Memory B cell (primary cell): ENCODE data around the gene SNRPA1.
A peak's percentile ranks its signal among the peaks of the same experiment; 100 is the strongest.

Experiments
- ATAC-seq: fragments of 150-1000 bp; cut with Tn5 transposase; 2 replicates; pipeline ENCODE4 v1.10.0; 2021; ENCODE audit warnings: low read depth, mild to moderate bottlenecking, moderate library complexity
- DNase-seq, 2 donors: peaks; one replicate each; pipeline ENCODE4 v3.0.0; 2022; ENCODE audit warnings: low spot score in 2 of 2
- H3K27ac Mint-ChIP-seq: one replicate; pipeline ENCODE4 v1.8.0; 2022; ENCODE audit warnings: mild to moderate bottlenecking, moderate library complexity, mixed read lengths
- H3K27me3 Mint-ChIP-seq: one replicate; pipeline ENCODE4 v1.8.0; 2022; ENCODE audit warnings: mixed read lengths
- H3K36me3 Mint-ChIP-seq: one replicate; pipeline ENCODE4 v1.8.0; 2022; ENCODE audit warnings: mild to moderate bottlenecking, mixed read lengths
- H3K4me1 Mint-ChIP-seq: one replicate; pipeline ENCODE4 v1.8.0; 2022; ENCODE audit warnings: mixed read lengths
- H3K4me3 Mint-ChIP-seq: one replicate; pipeline ENCODE4 v1.8.0; 2022; ENCODE audit warnings: mild to moderate bottlenecking, moderate library complexity, mixed read lengths
- H3K9me3 Mint-ChIP-seq: one replicate; pipeline ENCODE4 v1.8.0; 2022; ENCODE audit warnings: mixed read lengths

Gene SNRPA1

GRCh38 chr15:101252836-101253235, 42.2 kb downstream of the SNRPA1 start:
- H3K4me3 Mint-ChIP-seq, result peak overlapping the region; percentile 97
- no peaks in the 10 kb centered on the region for H3K9me3 Mint-ChIP-seq
- ATAC-seq, result no peak
- H3K36me3 Mint-ChIP-seq, result no peaks in the 10 kb centered on the region
- no peaks in the 10 kb centered on the region for H3K27me3 Mint-ChIP-seq
- peak overlapping the region; percentile 58 for H3K27ac Mint-ChIP-seq
- peaks cover 13% of the 10 kb centered on the region for H3K4me1 Mint-ChIP-seq
- no peak for DNase-seq

GRCh38 chr15:101251830-101252820, 42.9 kb downstream of the SNRPA1 start, which contains the start of gene CHSY1:
TSS of gene CHSY1 (minus strand) at chr15:101252048. CDS start at chr15:101251456, 592 bp downstream.
- no peaks in the 10 kb centered on the region for H3K36me3 Mint-ChIP-seq
- ATAC-seq, result peak; percentile 75
- H3K27me3 Mint-ChIP-seq, result no peaks in the 10 kb centered on the region
- H3K4me3 Mint-ChIP-seq, result peak within 1 kb of the TSS; percentile 97
- DNase-seq, result peak; percentile 85 to 88
- no peaks in the 10 kb centered on the region for H3K9me3 Mint-ChIP-seq
- peaks cover 20% of the 10 kb centered on the region for H3K4me1 Mint-ChIP-seq
- H3K27ac Mint-ChIP-seq, result peak within 1 kb of the TSS; percentile 69

- ATAC-seq (peak; percentile 66), DNase-seq (peak in 1 of 2 donors; percentile 33)
- H3K4me3 Mint-ChIP-seq, result peak overlapping the region; percentile 93
- H3K27me3 Mint-ChIP-seq, result no peaks in the 10 kb centered on the region
- H3K36me3 Mint-ChIP-seq, result no peaks in the 10 kb centered on the region
- peak overlapping the region; percentile 69 for H3K27ac Mint-ChIP-seq
- H3K9me3 Mint-ChIP-seq, result no peaks in the 10 kb centered on the region
- peaks cover 27% of the 10 kb centered on the region for H3K4me1 Mint-ChIP-seq
Measured at GRCh38 chr15:101250873-101251829, 43.9 kb downstream of the SNRPA1 start.

GRCh38 chr15:101250341-101250831, 44.7 kb downstream of the SNRPA1 start:
- Mint-ChIP-seq H3K4me3 (peak overlapping the region; percentile 86), H3K9me3 (no peaks in the 10 kb centered on the region), H3K4me1 (peaks cover 33% of the 10 kb centered on the region), H3K27ac (peak overlapping the region; percentile 69), H3K27me3 (no peaks in the 10 kb centered on the region), H3K36me3 (no peaks in the 10 kb centered on the region)
- no peak for ATAC-seq
- DNase-seq, result no peak

GRCh38 chr15:101248274-101248673, 46.8 kb downstream of the SNRPA1 start:
- Mint-ChIP-seq H3K4me1 (peaks cover 52% of the 10 kb centered on the region), H3K27ac (no peak overlapping the region), H3K9me3 (no peaks in the 10 kb centered on the region), H3K4me3 (no peak overlapping the region), H3K27me3 (no peaks in the 10 kb centered on the region), H3K36me3 (no peaks in the 10 kb centered on the region)
- ATAC-seq (no peak), DNase-seq (no peak)

GRCh38 chr15:101246824-101247745, 48.0 kb downstream of the SNRPA1 start:
- Mint-ChIP-seq H3K27ac (peak overlapping the region; percentile 78), H3K9me3 (no peaks in the 10 kb centered on the region), H3K36me3 (no peaks in the 10 kb centered on the region), H3K4me1 (peaks cover 55% of the 10 kb centered on the region), H3K27me3 (no peaks in the 10 kb centered on the region), H3K4me3 (peak overlapping the region; percentile 80)
- ATAC-seq (no peak), DNase-seq (no peak)

- Mint-ChIP-seq H3K4me1 (peaks cover 57% of the 10 kb centered on the region), H3K27ac (peak overlapping the region; percentile 78), H3K36me3 (no peaks in the 10 kb centered on the region), H3K27me3 (no peaks in the 10 kb centered on the region), H3K4me3 (peak overlapping the region; percentile 80), H3K9me3 (no peaks in the 10 kb centered on the region)
- DNase-seq (no peak), ATAC-seq (peak; percentile 8)
Measured at GRCh38 chr15:101246391-101246790, 48.7 kb downstream of the SNRPA1 start.

- Mint-ChIP-seq H3K27me3 (no peaks in the 10 kb centered on the region), H3K9me3 (no peaks in the 10 kb centered on the region), H3K36me3 (no peaks in the 10 kb centered on the region), H3K27ac (no peak overlapping the region), H3K4me3 (no peak overlapping the region), H3K4me1 (peaks cover 53% of the 10 kb centered on the region)
- DNase-seq (no peak), ATAC-seq (no peak)
Measured at GRCh38 chr15:101244889-101245668, 50.0 kb downstream of the SNRPA1 start.

GRCh38 chr15:101244036-101244781, 50.8 kb downstream of the SNRPA1 start:
- peaks cover 59% of the 10 kb centered on the region for H3K4me1 Mint-ChIP-seq

GRCh38 chr15:101243420-101243819, 51.6 kb downstream of the SNRPA1 start:
- DNase-seq (no peak), ATAC-seq (no peak)
- H3K27ac Mint-ChIP-seq, result no peak overlapping the region
- no peaks in the 10 kb centered on the region for H3K9me3 Mint-ChIP-seq
- H3K4me1 Mint-ChIP-seq, result peaks cover 61% of the 10 kb centered on the region
- H3K4me3 Mint-ChIP-seq, result peak overlapping the region; percentile 33
- no peaks in the 10 kb centered on the region for H3K27me3 Mint-ChIP-seq
- no peaks in the 10 kb centered on the region for H3K36me3 Mint-ChIP-seq

More at GRCh38 chr15:101244036-101244781, 50.8 kb downstream of the SNRPA1 start:
- Mint-ChIP-seq H3K36me3 (no peaks in the 10 kb centered on the region), H3K4me3 (no peak overlapping the region), H3K27me3 (no peaks in the 10 kb centered on the region), H3K9me3 (no peaks in the 10 kb centered on the region), H3K27ac (no peak overlapping the region)
- no peak for ATAC-seq
- DNase-seq, result no peak

GRCh38 chr15:101242999-101243336, 52.1 kb downstream of the SNRPA1 start:
- peak overlapping the region; percentile 70 for H3K27ac Mint-ChIP-seq
- no peaks in the 10 kb centered on the region for H3K27me3 Mint-ChIP-seq
- ATAC-seq, result no peak
- no peaks in the 10 kb centered on the region for H3K9me3 Mint-ChIP-seq
- peak overlapping the region; percentile 62 for H3K4me3 Mint-ChIP-seq
- H3K36me3 Mint-ChIP-seq, result no peaks in the 10 kb centered on the region
- DNase-seq, result no peak
- peaks cover 61% of the 10 kb centered on the region for H3K4me1 Mint-ChIP-seq
